Left lobe of liver (tissue), 2 donors: ENCODE data around the gene EP300. TPM values are rescaled to one million over a fixed set of nuclear protein-coding genes. Genes with fewer than 3 reads are reported as not detected.

Source experiments
- ATAC-seq: fragments of 200-7000 bp; cut with Tn5 transposase; one replicate; pipeline ENCODE4 v1.9.1; 2020; ENCODE audit warnings: mild to moderate bottlenecking, moderate library complexity
- DNase-seq: peaks from one replicate; pipeline ENCODE4 v3.0.0-alpha.2; 2020; ENCODE audit warnings: low spot score
- total RNA-seq: library from RNA; stranded (reverse); gene quantifications from one replicate; pipeline ENCODE4 v1.2.1, GENCODE V29; 2021
- donor health status: DM: no; HTN: no; CAD: no; lungs with moderate emphysema.
- donor health status: DM: no; HTN: yes; CAD: no.

Gene EP300
- total RNA-seq, 1 donor from 2014 or later = 24.4 TPM

DNA sequence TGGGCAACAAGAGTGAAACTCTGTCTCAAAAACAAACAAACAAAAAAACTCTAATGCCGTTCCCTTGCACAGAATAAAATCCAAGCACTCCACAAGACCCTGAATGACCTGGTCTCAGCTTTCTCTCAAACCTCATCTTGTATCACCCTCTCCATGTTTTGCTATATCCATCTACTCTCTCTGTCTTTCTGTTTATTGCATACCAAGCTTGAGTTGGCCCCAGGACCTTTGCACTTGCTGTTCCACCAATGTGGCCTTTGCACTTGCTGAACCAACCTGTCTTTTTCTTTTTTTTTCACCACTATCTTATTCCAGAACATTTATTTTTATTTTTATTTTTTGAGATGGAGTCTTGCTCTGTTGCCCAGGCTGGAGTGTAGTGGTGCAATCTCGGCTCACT lies 110.7 kb downstream of the EP300 start:
- DNase-seq (no peak), ATAC-seq (no peak)

DNA sequence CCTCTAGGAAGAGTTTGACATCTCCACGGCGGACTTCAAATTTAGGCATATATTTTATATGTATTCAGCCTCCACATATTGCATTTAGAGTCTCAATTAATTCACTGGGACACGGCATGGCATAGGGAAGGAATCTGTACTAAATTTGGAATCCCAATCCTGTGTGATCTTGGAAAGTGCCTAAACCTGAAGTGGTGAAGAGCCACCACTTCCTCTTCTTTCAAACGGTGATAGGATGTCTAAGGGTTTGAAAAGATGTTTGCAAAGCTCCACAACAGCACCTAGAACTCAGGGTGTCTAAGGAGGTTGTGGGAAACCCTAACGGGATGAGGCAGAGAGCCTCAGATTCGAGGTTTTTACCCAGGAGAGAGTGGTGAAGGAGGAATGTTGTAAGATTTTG lies 111.7 kb downstream of the EP300 start:
- DNase-seq = no peak
- ATAC-seq = no peak

DNA sequence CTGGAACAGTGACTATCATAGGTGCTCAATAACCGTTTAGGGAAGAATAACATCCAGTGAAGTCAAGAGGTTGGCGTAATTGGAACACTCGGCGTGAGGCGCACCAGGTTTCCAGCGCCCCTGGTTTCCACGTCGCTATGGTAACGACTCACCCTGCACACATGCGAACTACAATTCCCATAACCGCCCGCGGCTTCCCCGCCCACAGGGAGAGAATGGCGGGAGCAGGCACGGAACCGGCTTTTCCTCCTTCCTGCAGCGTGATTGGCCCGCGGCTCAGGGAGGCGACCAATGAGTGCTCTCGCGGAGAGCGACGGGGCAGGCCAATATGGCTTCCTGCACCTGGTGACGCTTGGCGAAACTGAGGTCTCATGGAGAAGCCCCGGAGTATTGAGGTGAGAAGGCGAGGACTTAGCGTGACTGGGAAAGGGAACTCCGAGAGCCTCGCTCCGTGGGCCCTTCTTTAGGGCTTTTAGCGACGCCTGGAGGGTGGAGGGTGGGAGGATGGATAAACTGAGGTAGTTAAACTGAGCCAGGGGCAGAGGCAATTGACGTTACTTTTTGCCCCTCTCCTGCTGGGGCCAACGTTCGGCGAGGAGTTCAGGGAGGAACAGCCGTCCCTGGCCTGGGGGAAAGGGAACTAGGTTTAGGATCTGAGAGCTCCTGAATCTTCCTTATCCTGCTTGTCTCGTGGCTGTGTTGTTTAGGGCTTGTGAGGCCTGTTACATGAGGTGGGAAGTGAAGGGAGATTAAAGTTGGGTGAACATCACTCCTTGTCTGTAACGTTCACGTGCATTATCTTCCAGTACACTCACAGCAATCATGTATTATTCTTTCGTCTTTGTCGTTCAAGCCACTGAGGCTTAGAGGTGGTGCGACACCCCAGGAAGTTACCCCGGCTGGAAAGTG lies 112.9 kb downstream of the EP300 start, which contains the start of gene L3MBTL2:
L3MBTL2 (plus strand) TSS at position 321 of the 909 bp plus-strand sequence; CDS start at position 372, 51 bp downstream.
- peak; percentile 98 for DNase-seq
- ATAC-seq = peak; percentile 100

DNA sequence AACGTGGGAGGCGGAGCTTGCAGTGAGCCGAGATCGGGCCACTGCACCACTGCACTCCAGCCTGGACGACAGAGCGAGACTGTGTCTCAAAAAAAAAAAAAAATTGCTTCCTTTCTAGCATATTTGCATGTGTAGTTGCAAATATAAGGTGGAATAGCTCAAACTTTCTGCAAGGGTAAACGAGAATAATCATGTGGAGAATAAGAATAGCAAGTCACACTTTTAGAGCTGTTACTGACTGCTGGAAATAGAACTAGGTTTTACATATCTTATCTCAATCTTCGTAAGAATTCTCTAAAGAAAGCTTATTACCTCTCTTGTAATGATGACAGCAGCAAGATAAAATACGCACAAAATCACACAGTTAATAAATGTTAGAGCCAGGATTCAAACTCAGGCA lies 114.3 kb downstream of the EP300 start:
- DNase-seq (no peak), ATAC-seq (no peak)

DNA sequence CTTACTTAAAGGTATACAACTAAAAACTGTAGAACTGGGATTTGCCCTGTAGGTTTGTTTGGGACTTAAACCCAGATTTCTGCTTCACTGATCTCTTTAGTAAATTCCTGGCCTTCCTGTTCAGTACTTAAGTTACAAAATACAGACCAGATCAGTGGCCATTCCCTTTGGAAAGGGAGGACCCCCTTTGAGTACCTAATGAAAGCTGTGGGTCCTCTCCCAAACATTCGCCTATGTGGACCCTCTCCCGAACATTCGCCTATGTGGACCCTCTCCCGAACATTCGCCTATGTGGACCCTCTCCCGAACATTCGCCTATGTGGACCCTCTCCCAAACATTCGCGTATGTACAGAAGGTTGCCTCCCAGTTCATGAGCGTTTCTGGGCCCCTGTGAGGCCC lies 123.0 kb downstream of the EP300 start:
- no peak for ATAC-seq

DNA sequence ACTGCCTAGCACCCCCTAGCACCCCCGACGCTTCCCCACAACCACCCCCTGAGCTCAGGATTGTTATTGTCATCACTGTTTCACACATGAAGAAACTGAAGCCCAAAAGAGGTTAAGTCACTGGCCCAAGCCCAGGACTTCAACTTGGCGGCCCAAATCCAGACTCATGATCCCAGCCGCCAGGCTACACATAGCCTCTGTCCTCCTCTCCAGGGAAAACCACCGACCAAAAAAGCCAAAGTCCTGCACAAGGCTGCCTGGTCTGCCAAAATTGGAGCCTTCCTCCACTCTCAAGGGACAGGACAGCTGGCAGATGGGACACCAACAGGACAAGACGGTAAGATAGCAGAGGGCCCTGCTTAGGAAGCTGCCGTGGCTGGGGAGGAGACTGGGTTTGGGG lies 123.5 kb downstream of the EP300 start:
- DNase-seq (no peak), ATAC-seq (no peak)

More for the DNA sequence above, 123.0 kb downstream of the EP300 start:
- DNase-seq = no peak

DNA sequence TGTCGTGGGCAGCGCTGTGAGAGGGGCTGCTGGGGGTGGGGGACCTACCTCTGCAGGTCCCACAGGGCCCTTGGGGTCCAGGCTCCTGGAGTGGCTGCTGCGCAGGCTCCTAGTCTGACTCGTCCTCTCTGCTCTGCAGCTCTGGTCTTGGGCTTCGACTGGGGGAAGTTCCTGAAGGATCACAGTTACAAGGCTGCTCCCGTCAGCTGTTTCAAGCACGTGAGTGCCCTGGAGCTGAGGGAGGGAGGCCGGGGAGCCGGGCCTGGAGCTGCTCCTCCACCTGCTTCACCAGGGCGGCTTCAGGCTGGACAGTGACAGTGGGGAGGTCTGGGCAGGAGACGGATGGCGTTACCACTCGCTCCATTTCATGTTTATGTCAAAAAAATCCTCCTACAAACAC lies 124.6 kb downstream of the EP300 start:
- ATAC-seq (no peak), DNase-seq (no peak)

DNA sequence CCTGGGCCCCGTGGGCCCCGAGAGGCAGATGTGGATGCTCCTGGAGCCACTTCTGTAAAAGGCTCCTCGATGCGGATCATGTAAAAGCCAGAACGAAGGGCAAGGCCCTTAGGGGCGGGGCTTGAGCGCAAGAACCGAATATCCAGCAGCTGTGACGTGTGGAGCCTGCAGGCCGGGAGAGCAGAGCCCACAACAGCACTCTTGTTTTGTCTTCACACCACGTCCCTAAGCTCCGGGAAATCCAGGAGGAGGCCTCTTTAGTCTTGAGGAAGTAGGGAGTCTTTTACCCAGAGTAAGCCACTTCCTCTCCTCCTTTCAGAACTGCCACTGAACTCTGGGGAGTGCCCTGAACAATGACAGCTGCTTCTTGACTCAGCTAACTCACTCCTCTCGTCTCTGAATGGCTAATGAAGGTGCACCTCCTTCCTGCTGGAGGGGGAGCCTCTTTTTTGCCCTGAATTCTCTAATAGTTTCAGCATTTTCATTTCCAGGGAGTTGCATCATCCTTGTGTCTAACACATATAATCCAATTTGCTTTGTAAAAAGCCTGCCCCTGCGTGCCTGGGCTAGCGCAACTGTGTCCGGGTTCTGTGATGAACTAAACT lies 125.3 kb downstream of the EP300 start:
- ATAC-seq (peak; percentile 61), DNase-seq (no peak)

DNA sequence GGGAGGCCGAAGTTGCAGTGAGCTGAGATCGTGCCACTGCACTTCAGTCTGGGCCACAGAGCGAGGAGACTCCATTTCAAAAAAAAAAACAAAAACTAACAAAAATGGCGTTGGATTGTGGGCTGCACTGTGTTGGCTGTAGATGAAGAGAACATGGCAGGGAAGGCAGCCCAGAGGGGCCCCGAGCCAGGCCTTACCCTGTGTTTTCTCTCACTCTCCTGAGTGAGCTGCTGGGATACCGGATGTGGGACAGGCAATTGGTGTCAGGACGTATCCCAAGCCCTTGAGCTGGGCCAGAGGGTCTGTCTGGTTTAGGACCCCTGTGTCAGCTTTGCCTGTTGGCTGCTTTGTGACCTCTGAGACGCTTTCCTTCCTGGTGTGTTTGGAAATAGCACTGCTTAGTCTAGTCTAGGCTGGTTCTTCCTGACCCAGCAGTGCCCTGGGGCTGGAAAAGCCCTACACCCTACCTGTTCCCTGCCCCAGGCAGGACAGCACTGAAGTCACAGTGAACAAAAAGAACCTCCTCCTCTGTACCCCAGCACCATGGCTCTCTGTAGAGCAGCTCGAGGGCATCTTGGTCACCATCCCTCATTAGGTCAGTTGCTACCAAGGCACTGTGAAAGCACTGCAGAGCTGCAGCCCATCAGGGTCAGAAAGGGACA lies 130.6 kb downstream of the EP300 start:
- ATAC-seq (peak; percentile 54), DNase-seq (no peak)

DNA sequence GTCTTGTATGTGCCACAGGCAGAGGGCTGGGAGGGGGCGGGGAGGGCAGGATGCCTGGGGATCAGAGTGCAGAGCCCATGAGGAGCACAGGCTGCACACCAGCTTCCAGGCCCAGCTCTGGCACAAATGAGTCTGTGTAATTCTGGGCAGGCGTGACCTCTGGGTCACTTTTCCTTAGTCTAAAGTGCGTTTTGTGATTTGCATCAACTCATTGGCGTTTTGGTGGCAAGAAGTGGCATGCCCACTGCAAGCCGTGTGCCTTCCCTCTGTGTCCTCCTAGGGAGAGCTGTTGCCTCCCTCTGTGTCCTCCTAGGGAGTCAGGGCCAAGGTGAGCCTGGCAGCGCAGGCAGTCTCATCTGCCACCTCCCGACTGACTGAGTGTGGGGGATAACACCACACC lies 131.1 kb downstream of the EP300 start:
- DNase-seq (peak; percentile 92), ATAC-seq (peak; percentile 90)

DNA sequence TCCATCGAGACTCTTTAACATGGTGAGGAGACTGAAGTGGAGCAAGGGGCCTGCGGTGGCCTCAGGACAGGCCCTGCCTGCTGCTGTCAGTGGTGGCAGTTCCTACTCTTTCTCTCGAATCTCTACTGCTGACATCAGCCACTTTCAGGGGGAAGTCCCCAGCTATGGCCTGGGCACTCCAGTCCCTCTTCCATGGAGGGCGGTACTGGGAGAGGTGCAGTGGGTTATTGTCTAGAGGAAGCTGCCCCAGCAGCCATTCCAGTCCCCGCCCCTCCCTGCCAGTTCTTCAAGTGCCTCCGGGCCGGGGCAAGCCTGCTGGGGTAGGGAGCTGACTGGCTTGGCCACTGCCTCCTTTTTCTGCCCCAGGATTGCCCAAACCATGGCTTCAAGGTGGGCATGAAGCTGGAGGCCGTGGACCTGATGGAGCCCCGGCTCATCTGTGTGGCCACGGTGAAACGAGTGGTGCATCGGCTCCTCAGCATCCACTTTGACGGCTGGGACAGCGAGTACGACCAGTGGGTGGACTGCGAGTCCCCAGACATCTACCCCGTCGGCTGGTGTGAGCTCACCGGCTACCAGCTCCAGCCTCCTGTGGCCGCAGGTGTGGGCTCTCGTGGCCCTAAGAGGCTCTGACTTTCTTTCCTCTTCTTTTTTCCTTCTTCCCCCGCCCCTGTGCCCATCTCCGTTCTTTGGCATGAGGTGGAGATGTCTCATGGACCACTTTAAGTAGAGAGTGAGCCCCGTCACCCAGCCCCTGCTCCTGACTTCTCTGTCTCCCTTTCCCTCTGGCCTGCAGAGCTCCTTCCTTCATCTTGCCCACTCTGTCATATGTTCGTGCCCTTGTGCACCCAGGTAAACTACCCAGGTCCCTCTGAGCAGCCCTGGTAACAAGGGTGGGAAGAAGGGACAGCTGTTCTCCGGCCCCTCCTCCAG lies 134.6 kb downstream of the EP300 start:
- DNase-seq (no peak), ATAC-seq (no peak)

DNA sequence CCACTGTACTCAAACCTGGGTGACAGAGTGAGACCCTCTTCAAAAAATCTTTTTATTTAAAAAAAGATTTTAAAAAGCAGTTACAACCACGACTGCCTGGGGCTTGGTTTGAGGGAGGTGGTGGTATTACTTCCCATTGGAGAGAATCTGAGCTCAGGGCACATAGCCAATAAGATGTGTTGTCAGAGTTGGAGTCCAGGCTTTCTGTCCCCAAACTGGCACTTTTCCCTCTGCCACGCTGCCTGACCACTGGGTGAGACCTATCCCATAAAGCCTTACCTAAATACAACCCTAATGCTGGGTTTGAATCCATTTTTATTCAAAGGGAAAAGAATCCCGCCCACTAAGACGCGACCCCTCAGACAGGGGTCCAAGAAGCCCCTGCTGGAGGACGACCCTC lies 136.8 kb downstream of the EP300 start:
- DNase-seq = no peak
- ATAC-seq = no peak

Other genes starting within 250 kb of the EP300 start
- gene ST13, start 236.0 kb upstream of the EP300 start, total RNA-seq = 128 TPM
- gene XPNPEP3, start 235.4 kb upstream of the EP300 start, total RNA-seq = 22.0 TPM
- gene DNAJB7, start 230.5 kb upstream of the EP300 start, total RNA-seq = not detected
- 15.1 TPM for gene RBX1, start 141.2 kb upstream of the EP300 start, total RNA-seq
- gene L3MBTL2, start 112.7 kb downstream of the EP300 start, total RNA-seq = 12.7 TPM
- gene CHADL, start 148.3 kb downstream of the EP300 start, total RNA-seq = 2.5 TPM
- gene RANGAP1, start 193.6 kb downstream of the EP300 start, total RNA-seq = 34.7 TPM
- gene ZC3H7B, start 208.9 kb downstream of the EP300 start, total RNA-seq = 53.8 TPM